NCI-H82 treated with DMSO at 0.1 percent for 48 hours (cell line): ENCODE data around the gene SAMD4A.

Experiments used
- DNase-seq: peaks from one replicate; lab custom pipeline; 2025; ENCODE audit not compliant: unreplicated experiment; lab: John Stamatoyannopoulos, UW

The SAMD4A gene

DNA sequence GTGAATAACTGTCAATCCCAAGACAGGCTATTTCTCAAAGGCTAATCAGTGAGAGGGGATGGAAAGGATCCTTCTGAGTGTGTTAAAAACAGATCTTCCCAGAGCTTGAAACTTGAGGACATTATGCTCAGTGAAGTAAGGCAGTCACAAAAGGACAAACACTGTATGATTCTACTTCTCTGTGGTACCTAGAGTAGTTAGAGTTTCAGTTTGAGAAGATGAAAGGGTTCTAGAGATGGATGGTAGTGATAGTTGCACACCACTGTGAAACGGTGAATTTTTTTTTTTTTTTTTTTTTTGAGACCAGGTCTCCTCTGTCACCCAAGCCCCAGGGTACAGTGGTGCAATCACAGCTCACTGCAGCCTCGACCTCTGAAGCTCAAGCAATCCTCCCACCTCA, 133.8 kb downstream of the SAMD4A start:
- DNase-seq, result no peak

DNA sequence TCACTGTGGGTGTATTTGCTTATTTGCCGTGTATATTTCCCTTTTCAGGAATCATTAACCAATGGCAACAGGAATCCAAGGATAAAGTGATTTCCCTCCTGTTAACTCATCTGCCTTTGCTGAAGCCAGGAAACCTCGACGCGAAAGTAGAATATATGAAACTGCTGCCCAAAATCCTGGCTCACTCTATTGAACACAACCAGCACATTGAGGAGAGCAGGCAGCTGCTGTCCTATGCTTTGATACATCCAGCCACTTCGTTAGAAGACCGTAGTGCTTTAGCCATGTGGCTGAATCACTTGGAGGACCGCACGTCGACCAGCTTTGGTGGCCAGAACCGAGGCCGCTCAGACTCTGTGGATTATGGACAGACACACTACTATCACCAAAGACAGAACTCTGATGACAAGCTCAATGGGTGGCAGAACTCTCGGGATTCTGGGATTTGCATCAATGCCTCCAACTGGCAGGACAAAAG, 135.1 kb downstream of the SAMD4A start:
- no peak for DNase-seq

DNA sequence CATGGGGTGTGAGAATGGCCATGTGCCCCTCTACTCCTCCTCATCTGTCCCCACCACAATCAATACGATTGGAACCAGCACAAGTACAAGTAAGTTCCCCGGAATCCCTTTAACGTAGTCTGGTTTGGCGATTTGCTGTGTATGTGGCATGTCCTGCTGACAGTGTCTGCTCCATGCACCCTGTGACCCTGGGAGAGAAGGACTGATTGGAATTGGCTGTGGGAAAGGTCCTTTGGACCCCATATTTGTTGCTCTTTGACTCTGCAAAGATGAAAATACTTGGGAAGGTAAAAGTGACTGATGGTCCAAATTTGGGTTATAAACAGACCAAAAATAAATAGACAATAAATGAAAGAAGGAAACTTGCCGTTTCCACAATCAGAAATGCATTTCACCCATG, 135.6 kb downstream of the SAMD4A start:
- DNase-seq, result no peak

DNA sequence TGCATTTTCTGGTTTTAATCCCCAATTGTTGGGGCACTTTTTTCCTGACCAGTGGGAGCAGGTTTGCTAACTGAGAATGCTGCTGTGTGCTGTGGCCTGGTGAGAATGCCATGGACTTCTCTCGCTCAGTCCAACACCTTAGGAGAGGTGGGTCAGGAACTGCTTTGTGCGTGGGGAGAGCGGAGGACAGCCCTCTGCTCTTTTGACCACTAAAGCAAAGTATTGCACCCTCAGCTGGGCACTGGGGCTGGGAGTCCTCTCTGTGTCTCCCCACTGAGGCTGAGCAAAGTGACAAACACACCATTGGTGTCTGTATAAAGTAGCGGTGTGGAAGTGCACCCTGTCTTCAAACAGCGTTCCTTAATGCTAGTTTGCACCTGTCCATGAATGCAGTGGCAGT, 136.2 kb downstream of the SAMD4A start:
- no peak for DNase-seq

DNA sequence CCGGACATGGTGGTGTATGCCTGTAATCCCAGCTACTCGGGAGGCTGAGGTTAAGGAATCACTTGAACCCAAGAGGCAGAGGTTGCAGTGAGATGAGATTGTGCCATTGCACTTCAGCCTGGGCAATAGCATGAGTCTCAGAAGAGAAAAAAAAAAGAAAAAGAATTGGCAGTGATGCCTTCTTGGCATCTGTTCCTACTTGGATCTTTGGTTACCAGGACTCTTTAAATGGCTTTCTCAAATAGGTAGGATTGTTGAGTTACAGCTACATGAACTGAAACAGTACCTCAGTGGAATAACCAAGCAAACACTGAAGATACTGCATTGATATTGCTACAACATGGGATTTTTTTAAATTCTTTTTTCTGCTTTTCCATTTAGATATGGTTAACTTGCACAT, 136.8 kb downstream of the SAMD4A start:
- no peak for DNase-seq

DNA sequence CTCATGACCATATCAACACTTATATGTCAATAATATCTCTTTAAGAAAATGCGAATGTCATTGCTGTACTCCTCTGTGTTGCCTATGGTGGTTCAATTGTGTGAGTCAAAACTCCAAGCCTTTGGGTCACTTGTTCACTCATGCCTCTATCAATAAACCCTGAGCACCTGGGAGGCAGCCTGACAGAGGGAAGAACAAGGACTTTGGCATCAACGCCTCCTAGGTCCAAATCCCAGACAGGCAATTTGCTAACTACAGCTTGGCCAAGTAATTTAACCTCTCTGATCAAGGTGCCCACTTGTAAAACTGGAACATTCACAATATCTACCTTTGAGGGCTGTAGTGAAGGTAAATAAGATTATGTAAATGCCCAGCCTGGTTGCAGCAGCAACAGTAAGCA, 137.8 kb downstream of the SAMD4A start:
- DNase-seq, result no peak

DNA sequence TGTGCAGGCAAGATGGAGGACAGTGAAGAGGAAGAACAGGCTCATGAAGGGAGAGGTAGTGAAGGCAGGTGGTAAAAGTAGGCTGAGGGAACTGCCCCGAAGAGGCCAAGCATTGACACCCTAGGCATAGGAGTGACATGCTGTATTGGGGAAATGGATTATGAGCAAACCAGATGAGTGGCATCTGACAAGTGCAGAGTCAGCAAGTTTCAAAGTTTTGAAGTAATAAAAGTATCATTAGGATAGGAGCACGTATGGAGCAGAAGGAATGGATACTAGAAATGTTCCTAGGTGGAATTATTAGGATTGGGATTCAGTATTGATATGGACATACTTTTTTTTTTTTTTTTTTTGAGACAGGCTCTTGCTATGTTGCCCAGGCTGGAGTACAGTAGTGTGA, 139.8 kb downstream of the SAMD4A start:
- DNase-seq, result no peak

DNA sequence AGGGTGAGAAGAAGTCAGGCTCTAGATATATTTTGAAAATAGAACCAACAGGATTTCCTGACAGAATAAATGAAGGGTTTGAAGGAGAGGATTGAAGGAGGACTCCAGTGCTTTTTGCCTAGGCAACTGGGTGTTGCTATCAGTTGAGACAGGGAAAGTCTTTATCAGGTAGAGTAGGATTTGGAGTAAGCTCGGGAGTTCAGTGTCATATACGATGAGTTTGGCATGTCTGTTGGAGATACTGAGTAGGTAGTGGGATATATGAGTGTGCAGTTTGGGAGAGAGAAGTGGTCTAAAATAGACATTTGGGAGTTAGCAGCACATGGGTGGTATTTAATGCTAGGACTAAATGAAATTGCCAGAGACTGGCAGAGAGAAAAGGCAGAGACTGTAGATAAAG, 141.2 kb downstream of the SAMD4A start:
- DNase-seq, result no peak

DNA sequence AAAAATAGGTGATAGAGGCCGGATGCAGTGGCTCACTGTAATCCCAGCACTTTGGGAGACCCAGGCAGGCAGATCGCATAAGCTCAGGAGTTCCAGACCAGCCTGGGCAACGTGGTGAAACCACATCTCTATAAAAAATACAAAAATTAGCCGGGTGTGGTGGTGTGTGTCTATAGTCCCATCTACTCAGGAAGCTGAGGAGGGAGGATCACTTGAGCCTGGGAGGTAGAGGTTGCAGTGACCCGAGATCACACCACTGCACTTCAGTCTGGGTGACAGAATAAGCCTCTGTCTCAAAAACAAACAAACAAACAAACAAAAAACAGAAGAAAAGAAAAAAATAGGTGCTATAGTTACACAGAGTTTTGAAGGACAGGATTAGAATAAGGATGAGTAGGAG, 142.1 kb downstream of the SAMD4A start:
- DNase-seq, result no peak

DNA sequence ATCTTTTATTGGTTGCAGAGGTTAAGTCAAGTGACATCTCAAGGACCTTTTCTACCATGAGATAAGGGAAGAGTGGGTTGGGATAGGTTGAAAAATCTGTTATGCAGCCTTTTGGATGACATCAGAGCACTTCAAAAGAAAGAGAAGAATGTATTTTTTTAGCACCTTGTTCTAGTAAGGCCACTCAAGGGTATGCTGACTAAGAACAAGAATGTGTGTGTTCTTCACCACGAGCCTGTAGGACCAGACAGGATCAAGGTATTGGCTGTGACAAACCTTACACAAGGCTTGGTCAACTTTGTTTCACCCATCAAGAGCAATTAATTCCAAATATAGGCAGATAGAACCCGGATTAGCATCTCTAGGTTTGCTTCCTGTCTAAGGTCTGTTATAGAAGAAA, 142.5 kb downstream of the SAMD4A start:
- no peak for DNase-seq

DNA sequence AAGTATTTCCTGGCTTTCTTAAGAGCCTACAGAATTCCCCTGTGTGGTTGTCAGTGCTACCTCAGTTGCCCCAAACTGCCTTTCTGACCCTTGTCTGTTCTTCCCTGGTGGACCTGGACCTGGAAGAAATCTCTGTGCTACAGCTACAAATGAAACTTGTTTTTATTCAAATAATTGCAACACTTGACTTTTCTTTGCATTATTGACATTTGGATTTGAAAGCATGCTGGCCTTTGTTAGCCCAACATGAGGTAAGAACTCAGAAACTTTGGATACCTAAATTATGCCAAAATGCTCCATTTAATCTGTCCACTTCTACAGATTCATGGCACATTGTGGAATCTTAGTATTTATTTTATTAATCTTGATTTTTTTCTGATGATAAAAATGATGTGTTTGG, 142.9 kb downstream of the SAMD4A start:
- DNase-seq, result no peak

DNA sequence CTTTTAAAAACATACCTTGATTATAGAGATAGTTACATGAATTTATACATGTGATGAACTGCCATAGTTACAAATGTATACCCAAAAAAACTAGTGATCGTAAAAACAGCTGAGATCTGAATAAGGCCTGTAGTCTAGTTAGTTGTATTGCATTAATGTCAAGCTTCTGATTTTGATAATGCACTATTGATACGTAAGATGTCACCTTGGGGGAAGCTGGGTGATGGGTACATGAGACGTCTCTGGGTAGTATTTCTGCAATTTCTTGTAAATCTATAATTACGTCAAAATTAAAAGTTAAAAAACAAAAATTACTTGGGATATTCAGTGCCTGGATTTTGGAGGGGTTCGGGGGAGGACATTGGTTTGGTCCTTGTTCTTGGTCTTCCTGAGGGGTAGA, 144.4 kb downstream of the SAMD4A start:
- no peak for DNase-seq

DNA sequence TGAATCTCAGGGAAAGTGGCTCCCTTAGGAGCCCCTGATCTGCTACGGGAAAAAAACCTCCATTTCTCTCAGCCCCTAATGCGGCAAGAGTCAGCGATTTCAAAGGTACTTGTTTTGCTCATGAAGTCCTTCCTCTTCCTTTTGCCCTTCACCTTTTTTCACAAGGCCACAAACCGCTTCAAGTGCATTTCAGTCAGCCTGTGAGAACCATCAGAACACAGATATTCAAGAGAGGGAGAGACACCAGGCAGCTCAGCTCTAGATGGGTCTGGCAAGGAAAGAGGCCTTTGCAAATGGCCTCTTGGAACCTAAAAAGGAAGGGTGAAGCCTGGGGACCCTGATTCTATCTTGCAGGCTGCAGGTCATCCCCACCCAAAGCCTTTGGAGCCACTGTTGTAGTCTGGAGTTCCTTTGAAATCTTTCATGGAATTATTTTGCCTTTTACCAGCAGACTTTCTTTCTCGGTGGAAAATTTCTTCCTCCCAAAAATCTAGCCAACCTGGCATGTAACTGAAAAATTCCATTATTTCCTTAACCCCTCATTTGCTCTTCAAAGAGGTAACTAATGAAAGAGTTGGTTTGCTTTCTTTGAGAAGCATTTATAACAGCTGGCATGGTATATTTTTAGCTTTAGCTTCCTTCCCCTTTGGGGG, 145.0 kb downstream of the SAMD4A start:
- no peak for DNase-seq

DNA sequence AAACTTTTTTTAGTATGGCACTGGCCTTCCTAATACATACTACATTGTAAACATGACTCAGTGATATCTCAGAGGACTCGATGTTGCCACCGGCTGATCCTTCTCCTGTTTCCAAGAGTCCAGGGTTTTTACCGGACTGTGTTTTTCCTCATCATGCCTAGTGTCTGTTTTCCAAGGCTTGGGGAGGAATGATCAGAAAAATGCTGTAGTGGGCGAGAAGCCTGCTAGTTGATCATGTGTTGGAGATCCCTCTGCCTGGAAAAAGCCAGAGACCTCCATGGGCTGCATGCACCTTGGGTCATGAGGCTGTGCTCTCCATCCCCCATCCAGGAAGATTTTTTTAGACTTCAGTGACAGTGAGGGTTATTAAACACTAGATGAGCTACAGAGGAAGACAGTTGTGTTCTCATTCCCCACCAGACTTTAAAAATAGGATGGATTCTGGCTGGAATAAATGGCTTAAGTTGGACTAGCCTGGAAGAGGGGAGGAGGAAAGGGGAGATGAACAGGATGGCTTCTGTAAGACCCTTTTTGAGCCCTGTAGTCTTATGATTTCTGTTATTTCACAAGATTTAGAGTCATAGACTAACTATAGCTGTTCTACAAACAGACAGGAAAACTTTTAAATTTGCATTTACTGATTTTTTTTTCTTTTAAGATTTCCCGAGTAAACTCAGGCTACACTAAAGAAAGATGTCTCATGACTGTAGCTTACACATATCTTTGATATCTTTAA, 145.7 kb downstream of the SAMD4A start:
- no peak for DNase-seq

DNA sequence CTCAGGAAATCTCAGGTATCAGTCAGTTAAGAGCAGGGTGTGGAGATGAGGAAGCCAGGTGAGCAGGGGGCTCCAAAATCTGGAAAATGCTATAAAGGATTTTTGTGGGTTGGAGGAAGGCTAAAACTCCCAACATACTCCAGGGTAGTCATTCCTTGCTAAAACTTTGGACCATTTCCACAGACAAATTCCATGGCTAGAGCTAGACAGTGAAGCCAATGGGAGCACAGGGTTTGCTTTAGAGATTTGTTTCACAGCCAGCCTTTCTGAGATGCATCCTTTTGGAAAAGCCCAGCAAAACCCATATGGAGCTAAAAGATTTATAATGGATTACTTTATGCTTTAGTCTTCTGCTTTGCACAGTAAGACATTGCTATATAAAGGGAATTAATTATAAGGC, 146.5 kb downstream of the SAMD4A start:
- no peak for DNase-seq

DNA sequence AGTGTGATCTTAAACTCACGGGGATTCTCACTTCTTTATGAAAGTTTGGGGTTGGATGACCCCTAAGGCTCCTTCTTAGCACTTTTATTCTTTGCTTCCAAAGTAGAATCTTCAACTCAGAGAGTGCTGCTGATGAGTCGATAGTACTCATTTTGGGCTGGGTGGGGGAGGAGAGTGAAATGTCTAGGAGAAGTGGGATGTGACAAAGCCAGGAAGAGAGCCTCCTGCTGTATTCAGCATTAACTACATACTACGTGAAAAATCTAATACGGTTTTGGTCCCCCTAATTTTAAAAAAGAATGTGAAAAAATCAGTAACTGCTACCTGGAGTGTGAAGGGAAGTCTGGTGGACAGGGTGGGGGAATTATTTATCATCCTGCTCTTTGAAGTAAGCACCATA, 148.3 kb downstream of the SAMD4A start:
- DNase-seq, result no peak

DNA sequence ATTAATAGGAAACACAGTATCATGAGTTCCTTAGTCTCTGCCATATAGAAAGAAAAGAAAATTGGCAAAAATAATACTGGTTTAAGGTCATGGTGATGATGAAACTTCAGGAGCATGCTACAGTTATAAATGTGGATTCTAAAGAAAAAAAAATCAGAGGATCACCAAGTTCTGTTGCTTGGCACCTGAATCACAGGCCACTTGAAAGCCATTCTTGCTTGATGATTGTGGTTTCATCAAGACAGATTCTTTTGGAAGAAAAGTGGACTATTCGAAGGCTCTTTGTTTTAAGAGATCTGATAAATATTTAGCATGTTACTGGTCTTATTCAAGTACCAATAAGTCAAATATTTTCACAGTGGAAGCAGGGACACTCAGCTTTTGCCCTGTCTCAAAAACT, 148.9 kb downstream of the SAMD4A start:
- no peak for DNase-seq

DNA sequence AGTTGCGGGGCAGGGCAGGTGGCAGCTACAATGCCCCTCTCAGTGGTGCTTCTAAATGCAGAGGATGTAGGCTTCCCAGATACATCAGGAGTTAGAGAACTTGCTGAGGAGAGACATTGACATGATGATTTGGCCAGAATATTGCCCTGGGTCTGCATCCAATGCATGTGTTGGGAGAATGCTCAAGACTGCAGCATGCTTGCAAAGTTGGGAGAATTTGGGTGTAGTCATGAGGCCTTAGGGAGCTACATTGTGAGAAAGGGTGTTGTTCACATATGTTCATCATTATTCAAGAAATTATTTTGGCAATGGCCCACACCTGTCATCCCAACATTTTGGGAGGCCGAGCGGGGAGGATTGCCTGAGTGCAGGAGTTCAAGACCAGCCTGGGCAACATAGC, 149.9 kb downstream of the SAMD4A start:
- DNase-seq, result no peak

DNA sequence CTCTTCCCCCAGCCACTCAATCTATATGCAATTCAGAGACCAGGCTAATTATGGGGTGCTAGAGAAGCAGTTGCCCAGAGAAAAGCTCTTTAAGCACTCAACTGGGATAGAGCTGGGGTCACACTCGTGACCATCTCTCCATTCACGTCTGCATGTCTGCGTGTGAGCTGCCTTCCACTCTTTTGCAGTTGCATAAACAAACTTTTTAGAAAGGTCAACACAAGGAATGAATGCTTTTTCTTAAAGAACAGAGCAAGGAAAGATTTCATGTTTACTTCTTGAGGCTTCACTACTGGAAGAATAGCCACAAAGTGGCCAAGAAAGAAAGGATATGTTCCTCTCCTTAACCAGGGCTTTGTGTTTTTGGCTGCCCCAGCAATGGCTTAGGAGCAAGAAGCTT, 151.1 kb downstream of the SAMD4A start:
- no peak for DNase-seq

DNA sequence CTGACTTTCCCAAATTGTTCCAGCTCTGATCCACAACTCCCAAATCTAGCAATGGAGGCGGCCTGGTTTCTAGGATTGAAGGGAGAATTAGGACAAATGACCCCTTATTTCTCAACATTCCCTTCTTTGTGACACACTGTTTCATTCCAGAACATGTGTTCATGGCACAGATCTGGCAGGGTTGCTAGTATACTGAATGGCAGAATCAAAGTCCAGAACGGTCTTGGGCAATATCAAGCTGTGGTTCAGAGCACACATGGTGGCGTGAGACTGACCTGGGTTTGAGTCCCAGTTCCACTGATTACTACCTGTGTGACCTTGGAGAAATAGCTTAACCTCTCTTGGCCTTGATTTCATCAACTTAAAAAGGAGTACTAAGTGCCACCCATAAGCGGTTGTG, 152.5 kb downstream of the SAMD4A start:
- no peak for DNase-seq

DNA sequence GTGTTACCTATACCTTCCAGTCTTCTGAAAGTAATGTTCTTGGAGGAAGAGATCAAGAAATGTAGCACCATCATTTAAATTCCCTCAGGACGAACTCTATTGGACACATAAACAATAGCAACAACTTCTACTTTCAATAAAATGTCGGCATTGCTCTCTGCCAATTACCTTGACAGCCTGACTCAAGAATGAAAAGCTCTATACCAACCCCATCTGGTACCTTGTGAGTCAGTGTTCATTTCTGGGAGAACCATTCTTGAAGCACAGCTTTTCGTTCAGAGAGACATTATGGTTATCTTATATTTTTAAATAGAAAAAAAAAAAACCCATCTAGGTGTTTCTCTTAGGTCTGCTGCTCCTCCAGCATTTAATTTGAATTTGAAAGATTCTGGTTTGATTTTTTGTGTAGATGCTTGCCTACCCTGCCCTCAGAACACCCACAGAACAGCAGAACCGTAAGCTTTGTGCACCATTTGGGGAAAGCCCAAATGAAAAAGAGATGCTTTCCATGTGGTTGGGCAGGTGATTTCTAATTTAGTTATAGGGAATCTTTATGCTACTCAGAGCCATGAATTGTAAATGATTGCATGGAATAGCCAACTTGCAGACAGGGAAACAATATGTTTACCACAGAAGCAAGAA, 156.0 kb downstream of the SAMD4A start:
- DNase-seq, result no peak

DNA sequence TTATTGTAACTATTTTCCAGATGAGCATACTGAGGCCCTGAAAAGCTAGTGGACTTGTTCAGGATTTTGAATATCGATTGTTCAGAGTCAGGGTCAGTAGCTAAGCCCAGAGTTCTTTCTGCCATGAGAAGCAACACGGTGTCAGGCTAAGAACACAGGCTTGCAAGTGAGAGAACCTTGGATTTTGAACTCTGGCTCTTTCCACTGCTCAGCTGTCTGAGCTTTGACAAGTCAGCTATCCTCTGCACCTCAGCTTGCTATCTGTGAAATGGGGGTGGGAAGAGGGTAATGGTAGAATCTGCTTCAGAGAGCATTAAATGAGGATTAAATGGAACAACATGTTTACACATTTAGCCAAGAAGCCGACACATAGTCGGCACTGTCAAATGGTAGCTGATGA, 157.2 kb downstream of the SAMD4A start:
- DNase-seq, result no peak
